AG08396 (cell line): ENCODE data around the gene PTPRE.
A peak's percentile ranks its signal among the peaks of the same experiment; 100 is the strongest.
"Not testable (repeated sequence)": the region's sequence is repeated elsewhere in the genome, so short reads cannot be mapped to it uniquely, and the experiment has no call there.

Source experiments
- DNase-seq: peaks from one replicate; pipeline ENCODE4 v3.0.0; 2012; ENCODE audit warnings: low spot score, mixed read lengths

PTPRE gene

GRCh38 chr10:127982601-127983000, 75.7 kb downstream of the PTPRE start:
- no peak for DNase-seq

GRCh38 chr10:127983344-127984100, 76.6 kb downstream of the PTPRE start:
- no peak for DNase-seq

- DNase-seq, result no peak
Observed at GRCh38 chr10:127984945-127985344, 78.0 kb downstream of the PTPRE start.

DNA sequence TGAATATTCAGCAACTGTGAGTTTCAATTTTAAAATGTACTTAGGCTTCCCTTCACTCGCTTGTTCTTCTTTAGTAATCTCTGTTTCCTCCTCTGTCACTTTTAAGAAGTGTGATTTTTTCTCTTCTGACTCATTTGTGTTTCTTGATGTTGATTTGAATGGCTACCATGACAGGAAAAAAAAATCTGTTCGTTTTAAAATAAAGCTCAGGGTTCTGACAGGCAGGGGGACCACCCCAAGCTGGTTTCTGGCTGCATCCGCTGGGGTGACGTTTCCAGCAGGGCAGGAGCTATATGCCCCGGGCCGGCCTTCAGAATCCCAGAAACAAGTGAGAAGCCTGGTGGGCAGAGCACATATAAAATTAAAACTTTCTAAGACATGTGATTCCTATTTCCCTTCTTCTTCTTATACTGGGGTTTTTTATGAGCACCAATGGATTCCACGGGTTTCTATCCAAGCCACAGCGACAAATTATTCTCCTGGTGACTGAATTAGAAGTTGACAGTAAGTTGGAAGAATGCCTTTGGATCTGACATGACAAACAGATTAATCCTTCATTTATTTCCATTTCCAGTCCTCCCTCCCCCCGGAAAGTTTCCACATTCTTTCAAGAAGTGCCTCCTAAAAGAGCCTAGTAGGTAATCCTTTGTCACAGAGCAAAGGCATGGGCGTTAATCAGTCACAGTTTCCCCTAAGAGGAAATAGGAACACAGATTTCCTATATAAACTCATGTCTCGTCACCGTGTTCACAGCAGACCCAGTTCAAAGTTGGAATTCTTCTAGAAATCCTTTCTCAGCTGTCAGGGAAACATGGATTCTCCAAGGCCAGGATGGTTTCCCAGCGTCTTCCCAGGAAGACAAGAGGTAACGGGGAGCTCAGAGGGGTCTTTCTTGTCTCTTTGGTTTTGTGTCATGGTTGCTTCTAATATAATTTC, 79.9 kb downstream of the PTPRE start:
- DNase-seq, result no peak

GRCh38 chr10:127987467-127988380, 80.8 kb downstream of the PTPRE start:
- no peak for DNase-seq

- DNase-seq, result no peak
Observed at GRCh38 chr10:127989481-127990012, 82.6 kb downstream of the PTPRE start.

- not testable (repeated sequence) for DNase-seq
Observed at GRCh38 chr10:127990132-127990788, 83.4 kb downstream of the PTPRE start.

GRCh38 chr10:127990846-127991542, 84.1 kb downstream of the PTPRE start:
- peak; percentile 56 for DNase-seq

DNA sequence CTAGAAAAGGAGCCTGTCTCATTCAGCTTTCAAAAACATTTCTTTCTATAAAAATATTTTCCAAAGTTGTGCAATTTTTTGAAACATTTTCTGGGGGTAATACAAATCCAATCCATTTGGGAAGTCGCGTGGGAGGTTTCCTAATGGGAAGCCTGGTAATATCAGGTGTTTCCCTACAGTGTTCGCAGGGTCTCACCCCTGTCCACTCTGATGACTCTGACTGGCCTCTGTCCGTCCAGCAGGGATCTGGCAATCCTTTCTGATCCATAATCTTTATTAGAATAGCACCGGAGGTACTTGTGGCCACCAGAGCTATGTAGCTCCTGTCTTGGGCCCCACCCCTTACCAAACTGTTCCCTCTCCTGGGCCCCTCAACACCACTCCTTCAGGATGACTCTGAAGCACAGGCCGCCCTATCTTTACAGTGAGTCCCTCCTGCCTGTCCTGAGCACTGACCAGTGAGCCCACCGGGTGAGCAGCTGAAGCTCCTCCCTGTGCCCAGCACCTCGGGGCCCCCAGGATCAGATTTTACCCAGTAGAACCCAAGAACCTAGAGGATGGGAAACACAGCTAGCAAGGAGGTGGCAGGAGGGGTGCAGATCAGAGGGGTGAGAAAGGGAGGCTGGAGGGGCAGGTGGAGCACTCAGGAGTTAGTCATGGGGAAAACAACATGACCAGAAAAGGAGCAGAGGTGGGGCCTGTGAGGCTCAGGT, 84.8 kb downstream of the PTPRE start:
- no peak for DNase-seq

DNA sequence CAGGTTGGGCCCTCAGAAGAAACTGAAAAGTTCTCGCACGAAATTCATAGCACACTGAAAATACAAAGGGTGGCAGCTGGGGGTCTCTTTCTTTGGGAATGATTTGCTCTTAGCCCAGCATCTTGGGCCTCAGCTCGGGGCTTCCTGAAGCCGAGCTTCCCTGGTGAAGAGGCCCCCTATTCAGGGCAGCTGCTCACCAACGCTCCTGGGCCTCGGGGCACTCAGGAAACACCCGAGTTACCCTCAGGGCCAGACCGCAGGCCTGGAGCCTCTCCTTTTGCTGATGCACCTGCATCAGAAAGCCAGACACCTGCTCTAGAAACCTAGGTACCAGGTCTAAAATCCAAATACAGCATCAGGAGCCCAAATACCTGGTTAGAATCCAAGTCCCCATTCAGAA, 85.5 kb downstream of the PTPRE start:
- DNase-seq, result no peak

- no peak for DNase-seq
Observed at GRCh38 chr10:127993056-127993690, 86.3 kb downstream of the PTPRE start.

- no peak for DNase-seq
Observed at GRCh38 chr10:127995939-127996338, 89.0 kb downstream of the PTPRE start.

- DNase-seq, result peak; percentile 34
Observed at GRCh38 chr10:127996586-127996985, 89.7 kb downstream of the PTPRE start.

- DNase-seq, result no peak
Observed at GRCh38 chr10:127997271-127997670, 90.4 kb downstream of the PTPRE start.

DNA sequence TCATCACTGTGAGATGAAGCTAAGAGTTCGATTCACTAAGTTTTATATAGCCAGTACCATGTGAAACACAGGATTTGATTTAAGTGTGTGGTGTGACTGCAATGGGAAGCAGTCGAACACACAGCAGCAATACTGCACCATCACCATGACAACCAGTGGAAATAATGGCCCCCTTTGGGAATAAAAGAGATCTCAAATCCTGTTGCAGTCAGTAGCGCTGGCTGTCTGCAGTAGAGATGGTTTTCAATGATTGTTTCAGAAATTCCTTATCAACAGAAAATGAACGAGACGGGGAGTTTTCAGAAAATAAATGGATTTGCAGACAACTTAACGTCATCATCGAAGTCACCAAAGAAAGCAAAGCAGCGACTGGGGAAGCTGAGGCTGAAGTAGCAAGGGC, 91.0 kb downstream of the PTPRE start:
- no peak for DNase-seq

- DNase-seq, result no peak
Observed at GRCh38 chr10:127998501-127999144, 91.7 kb downstream of the PTPRE start.

DNA sequence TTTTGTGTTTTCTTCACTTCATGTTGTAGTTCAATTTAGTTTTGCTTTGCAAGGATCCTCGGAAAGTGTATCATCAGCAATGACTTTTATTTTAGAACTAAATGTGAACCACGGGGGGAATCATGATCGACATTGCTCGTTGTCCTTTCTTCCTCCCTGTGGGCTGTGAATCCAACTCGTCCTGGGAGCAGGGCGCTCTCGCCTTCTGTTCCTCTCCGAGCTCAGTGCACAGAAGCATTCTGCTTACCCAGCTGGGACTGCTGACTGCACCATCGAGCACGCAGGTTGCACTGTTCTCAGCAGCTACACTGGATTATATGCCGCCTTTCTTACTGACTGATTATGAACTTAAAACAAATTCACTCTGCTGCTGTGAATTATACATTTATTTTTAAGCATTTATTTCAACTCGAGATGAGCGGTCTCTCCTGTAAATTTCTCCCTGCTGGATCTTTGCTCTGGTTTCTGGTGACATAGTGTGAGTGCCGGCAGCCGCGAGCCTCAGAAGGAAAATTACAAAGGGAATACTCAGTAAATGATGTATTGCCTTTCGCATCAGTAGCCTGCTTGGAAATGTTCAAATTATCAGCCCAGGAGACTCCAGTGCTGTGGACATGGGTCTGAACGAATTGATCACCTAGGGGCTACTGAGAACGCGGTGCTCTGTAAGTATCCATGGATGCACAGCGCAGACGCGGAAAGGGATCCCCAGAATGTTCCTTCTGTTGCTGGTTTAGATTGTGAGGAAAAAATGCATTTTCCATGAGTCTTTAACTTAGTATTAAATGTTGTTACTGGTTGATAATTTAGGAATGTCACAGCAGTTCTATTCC, 92.6 kb downstream of the PTPRE start:
- DNase-seq, result no peak
